HG03432 (cell line): ENCODE data around the gene AACS.
"Not testable (repeated sequence)": the region's sequence is repeated elsewhere in the genome, so short reads cannot be mapped to it uniquely, and the experiment has no call there.

ENCODE experiments used
- ATAC-seq: cut with Tn5 transposase; IDR thresholded peaks from one replicate; pipeline ENCODE4 v1.9.1; 2021; ENCODE audit warnings: mild to moderate bottlenecking, moderate library complexity; ENCODE audit not compliant: unreplicated experiment

AACS gene

GRCh38 chr12:125055591-125055990, 9.6 kb upstream of the AACS start:
- no peak for ATAC-seq

DNA sequence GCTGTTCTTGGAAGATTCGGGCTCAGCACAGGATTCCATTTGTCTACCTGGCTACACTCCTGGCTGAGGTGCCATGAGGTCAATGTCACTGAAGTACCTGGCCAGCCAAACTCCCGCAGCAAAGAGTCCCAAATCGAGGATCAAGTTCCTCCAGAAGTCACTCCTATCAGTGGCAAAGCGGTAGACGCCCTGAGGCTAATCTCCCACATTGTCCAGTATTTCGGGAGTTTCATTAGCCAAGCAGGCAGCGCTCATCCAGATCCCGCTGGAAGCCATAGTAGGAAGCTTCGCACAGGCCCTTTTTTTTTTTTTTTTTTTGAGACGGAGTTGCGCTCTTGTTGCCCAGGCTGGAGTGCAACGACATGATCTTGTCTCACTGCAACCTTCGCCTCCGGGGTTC, 8.9 kb upstream of the AACS start:
- no peak for ATAC-seq

GRCh38 chr12:125057708-125058107, 7.5 kb upstream of the AACS start:
- no peak for ATAC-seq

GRCh38 chr12:125061229-125061628, 4.0 kb upstream of the AACS start:
- ATAC-seq: no peak

DNA sequence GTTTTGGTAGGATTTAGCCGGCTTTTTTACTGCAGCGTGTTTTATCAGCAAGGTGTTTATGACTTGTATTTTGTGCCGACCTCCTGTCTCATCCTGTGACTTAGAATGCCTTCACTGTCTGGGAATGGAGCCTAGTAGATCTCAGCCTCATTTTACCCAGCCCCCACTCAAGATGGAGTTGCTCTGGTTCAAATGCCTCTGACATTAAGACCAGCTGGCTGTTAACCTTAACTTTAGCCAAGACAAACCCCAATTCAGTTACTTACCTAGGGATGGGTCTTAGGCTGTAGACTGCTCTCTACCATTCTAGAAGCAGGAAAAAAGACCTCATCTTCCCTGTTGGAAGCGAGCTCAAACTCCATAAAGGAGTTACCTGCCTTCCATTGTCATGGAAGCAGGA, 1.7 kb upstream of the AACS start:
- ATAC-seq: not testable (repeated sequence)

DNA sequence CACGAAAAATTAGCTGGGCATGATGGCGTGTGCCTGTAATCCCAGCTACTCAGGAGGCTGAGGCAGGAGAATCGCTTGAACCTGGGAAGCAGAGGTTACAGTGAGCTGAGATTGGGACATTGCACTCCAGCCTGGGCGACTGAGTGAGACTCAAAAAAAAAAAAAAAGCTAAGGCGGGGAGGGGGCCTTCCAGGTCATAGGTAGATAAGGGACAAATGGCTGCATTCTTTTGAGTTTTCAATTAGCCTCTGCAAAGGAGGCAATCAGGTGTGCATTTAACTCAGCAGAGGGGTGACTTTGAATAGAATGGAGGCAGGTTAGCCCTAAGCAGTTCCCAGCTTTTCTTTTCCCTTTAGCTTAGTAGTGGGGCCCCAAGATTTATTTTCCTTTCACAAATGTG, 743 bp upstream of the AACS start:
- ATAC-seq: no peak

DNA sequence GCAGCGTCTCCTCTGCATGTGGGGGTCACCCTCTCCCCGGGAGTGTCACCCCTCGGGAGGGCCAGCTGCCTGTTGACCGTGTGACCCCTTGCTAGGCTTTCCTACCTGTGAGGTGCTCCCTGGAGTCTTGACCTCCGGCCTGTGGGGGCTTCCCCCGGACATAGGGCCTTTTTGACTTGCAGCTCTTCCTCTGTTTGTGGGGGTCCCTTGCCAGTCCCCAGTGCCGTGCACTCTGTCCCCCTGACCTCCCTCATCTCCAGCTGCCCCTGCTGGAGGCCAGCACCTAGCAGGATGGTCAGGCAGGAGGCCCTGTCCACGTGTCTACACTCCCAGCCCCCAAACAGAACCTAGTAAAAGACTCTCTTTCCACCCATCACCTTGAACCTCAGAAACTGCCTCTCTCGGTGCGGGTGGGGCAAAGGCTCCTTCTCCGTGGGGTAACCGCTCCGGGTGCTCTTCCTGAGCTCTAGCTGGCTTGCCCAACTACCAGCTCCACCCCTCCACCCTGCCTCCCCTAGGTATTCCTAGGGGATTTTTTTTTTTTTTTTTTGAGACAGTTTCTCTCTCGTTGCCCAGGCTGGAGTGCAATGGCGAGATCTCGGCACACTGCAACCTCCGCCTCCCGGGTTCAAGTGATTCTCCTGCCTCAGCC, 810 bp downstream of the AACS start:
- ATAC-seq: no peak

DNA sequence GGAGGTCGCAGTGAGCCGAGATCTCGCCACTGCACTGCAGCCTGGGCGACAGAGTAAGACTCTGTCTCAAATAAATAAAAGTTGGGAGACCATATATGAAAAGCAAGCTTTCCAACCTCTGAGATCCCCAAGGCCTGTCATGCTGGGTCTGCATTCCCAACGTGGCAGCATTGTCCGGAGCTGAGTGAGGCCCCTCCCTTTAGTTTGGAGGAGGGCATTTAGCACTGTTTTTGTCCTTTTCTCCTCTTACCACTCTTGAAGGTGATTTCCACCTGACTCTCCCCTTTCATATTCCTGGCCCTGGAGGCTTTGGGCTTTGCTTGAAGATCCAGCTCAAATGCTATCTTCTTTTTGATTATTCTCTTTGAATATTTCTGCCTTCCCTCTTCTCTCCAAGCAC, 3.2 kb downstream of the AACS start:
- ATAC-seq: no peak

DNA sequence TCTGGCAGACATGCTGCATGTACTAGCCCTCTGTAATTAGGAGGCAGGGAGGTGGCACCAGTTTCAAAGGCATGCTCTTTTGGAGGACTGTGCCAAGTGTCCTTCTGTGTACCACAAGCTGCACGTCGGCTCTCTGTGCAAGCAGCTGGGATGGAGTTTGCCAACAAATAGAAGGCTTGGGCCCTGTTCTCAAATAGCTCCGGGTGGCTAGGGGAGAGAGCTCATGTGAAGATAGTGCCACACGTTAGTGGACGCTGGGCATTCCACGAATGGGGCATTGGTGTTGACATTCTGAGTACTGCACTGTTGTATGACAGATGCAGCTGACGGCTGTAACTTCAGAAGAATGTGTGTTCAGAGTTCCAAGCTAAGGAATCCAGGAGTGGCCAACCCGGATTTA, 4.4 kb downstream of the AACS start:
- no peak for ATAC-seq

DNA sequence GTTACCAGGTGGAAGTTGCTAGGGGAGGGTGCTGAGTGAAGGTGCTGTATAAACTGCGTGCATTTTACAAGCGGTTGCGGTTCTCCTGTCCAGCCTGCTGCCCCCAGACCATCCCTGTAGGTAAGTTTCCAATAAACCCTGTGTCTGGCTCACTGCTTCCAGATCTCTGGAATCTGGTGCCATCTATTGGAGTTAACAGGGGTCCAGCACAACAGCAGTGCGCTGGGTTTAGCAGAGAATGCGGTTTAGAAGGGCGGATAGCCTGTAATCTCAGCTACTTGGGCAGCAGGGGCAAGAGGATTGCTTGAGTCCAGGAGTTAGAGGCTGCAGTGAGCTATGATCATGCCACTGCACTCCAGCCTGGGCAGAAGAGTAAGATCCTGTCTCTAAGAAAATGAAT, 4.9 kb downstream of the AACS start:
- ATAC-seq: no peak

- no peak for ATAC-seq
These were observed 5.6 kb downstream of the AACS start for GRCh38 chr12:125070661-125071390.

DNA sequence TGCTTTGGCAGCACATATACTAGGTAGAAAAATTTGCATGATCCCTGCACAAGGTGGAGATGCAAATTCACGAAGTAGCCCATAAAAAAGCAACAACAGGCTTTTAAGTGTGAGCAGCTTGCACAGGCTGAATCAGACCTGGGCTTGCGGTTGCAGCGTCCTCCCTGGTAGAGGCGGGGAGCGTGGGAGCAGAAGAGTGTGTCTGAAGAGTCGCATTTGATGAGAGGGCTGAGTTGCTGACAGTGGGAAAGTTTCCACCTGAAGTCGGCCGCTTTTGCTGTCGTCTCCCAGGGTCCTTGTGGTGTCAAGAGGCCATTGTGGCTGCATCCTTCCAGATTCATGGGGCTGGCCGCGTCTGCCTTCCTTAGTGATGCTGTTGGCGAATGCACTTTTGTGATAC, 6.2 kb downstream of the AACS start:
- no peak for ATAC-seq

DNA sequence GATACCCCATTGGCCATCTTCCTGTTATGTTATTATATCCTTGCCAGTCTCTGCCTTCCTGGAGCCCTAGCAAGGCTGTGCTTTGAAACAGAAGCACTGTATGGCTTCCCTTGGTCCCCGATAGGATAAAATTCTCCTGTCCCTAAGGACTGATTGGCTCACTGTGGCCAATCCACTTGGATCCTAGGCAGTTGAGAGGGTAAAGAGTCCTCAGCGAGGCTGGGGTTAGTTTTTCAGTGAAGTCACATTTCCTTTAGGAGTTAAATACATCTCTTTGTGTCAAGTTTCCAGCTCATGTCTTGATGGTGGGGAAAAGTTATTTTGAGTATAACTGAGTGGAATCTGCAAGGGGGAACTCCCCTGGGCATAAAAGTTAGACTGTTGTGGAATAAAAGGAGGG, 7.3 kb downstream of the AACS start:
- no peak for ATAC-seq

- ATAC-seq: not testable (repeated sequence)
These were observed 9.1 kb downstream of the AACS start for GRCh38 chr12:125074294-125074693.

- ATAC-seq: no peak
These were observed 10.9 kb downstream of the AACS start for GRCh38 chr12:125076103-125076502.

DNA sequence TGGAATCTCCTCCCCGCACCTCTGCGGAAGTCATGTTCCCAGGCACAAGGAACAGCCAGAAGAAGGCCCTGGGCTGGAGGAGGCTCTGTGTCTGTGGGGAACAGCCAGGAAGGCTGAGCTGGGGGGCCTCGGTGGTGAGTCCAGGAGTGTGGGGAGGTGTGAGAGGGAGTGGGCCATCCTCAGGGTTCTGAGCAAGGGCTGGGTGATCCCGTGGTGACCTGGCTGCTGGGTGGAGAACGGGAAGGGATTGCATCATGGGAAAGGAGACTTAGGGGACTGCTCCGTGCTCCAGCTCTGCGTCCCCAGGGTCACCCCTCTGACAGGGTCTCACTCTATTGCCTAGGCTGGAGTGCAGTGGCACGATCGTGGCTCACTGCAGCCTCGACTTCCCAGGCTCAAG, 13.8 kb downstream of the AACS start:
- ATAC-seq: no peak

- ATAC-seq: no peak
These were observed 14.7 kb downstream of the AACS start for GRCh38 chr12:125079648-125080645.

- ATAC-seq: no peak
These were observed 16.2 kb downstream of the AACS start for GRCh38 chr12:125081427-125081826.

- ATAC-seq: no peak
These were observed 17.8 kb downstream of the AACS start for GRCh38 chr12:125083072-125083471.

DNA sequence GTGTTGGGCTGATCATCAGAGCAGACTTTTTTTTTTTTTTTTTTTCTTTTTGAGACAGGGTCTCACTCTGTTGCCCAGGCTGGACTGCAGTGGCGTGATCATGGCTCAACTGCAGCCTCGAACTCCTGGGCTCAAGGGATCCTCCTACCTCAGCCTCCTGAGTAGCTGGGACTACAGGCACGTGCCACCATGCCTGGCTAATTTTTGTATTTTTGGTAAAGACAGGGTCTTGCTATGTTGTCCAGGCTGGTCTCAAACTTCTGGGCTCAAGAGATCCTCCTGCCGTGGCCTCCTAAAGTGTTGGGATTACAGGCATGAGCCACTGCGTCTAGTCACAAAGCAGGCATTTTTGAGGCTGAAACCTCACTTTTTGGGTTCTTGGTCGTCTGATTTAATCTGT, 23.0 kb downstream of the AACS start:
- ATAC-seq: not testable (repeated sequence)

- no peak for ATAC-seq
These were observed 23.8 kb downstream of the AACS start for GRCh38 chr12:125089083-125089482.

DNA sequence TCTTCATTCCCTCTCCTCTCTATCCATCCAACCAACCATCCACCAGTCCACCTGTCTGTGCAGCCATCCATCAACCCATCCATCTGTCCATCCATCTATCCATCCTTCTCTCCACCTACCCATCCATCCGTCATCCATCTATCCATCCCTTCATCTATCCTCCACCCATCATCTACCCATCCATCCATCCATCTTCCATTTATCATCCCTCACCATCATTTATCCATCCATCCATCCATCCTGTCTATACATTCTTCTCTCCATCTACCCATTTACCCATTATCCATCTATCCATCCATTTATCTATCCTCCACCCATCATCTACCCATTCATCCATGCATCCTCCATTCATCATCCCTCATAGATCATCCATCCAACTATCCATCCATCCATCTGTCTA, 24.4 kb downstream of the AACS start:
- no peak for ATAC-seq
